ENCODE data around the gene ZNF554.

Gene ZNF554

GRCh38 chr19:2798158-2798685, 21.4 kb upstream of the ZNF554 start:
- H3K9ac ChIP-seq (ENCODE audit: insufficient read length, low read depth) = no peak overlapping the region
- peaks cover 14% of the 10 kb centered on the region for H3K4me1 ChIP-seq (ENCODE audit: insufficient read depth, insufficient read length)
- no peaks in the 10 kb centered on the region for H3K27me3 ChIP-seq (ENCODE audit: insufficient read depth, insufficient read length)
- H3K9me3 ChIP-seq (ENCODE audit: insufficient read depth, low read length) = no peaks in the 10 kb centered on the region
- DNase-seq (ENCODE audit: low read depth, low spot score) = no peak
- peaks cover 96% of the 10 kb centered on the region for H3K36me3 ChIP-seq (ENCODE audit: insufficient read depth, insufficient read length, low read length)
- no peak for TF ChIP-seq SUZ12 (IDR thresholded peaks at IDR 0.05; ENCODE audit: extremely low read depth, insufficient read depth, insufficient read length)
- TF ChIP-seq YY1 (IDR thresholded peaks at IDR 0.05; ENCODE audit: insufficient read depth, insufficient read length) = no peak
- TF ChIP-seq ZNF274 (IDR thresholded peaks at IDR 0.05; ENCODE audit: low read depth, low read length) = no peak
- no peak overlapping the region for H3K4me3 ChIP-seq (ENCODE audit: insufficient read length, low read depth)

- H3K4me3 ChIP-seq (ENCODE audit: insufficient read length, low read depth) = no peak overlapping the region
- peaks cover 96% of the 10 kb centered on the region for H3K36me3 ChIP-seq (ENCODE audit: insufficient read depth, insufficient read length, low read length)
- no peak for DNase-seq (ENCODE audit: low read depth, low spot score)
Measured at GRCh38 chr19:2798733-2799132, 20.9 kb upstream of the ZNF554 start.

DNA sequence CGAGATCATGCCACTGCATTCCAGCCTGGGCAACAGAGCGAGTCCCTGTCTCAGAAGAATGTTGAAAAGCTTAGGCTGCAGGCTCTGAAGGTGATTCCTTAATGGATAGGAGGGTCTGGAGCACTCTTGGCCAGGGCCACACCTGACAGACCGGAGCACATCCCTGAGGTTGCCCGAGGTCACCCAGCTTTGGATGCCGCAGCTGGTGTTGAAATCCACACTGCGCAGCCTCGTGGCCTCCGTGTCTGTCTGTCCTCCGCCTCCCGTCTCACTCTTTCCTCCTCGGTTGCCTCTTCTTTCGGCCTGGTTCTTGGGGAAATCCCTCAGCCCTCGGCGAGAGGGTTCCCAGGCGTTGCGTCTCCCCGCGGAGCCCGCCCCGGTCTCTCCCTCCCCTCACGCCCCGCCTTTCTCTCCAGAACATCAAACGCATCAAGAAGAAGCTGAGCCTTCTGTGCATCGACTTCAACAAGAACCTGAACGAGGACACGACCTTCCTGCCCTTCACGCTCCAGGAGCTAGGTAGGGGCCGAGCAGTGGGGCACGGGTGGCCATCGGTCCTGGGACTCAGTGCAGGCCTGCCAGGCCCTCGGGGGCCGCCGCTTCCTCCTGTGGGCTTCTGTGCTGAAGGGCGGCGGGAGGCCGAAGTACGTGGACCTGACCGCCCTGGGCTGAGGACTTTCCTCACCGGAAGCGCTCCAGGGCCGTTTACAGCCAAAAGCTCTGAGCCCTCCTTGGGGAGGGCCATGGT, 20.2 kb upstream of the ZNF554 start:
- Histone ChIP-seq H3K9me3 (ENCODE audit: insufficient read depth, low read length) (no peaks in the 10 kb centered on the region), H3K9ac (ENCODE audit: insufficient read length, low read depth) (no peak overlapping the region), H3K4me3 (ENCODE audit: insufficient read length, low read depth) (no peak overlapping the region), H3K27me3 (ENCODE audit: insufficient read depth, insufficient read length) (no peaks in the 10 kb centered on the region), H3K36me3 (ENCODE audit: insufficient read depth, insufficient read length, low read length) (peaks cover 96% of the 10 kb centered on the region), H3K4me1 (ENCODE audit: insufficient read depth, insufficient read length) (peaks cover 17% of the 10 kb centered on the region)
- TF ChIP-seq SUZ12 (IDR thresholded peaks at IDR 0.05; ENCODE audit: extremely low read depth, insufficient read depth, insufficient read length) (no peak), ZNF274 (IDR thresholded peaks at IDR 0.05; ENCODE audit: low read depth, low read length) (no peak), YY1 (IDR thresholded peaks at IDR 0.05; ENCODE audit: insufficient read depth, insufficient read length) (no peak)
- no peak for DNase-seq (ENCODE audit: low read depth, low spot score)

More at GRCh38 chr19:2798733-2799132, 20.9 kb upstream of the ZNF554 start:
- H3K4me1 ChIP-seq (ENCODE audit: insufficient read depth, insufficient read length) = peaks cover 14% of the 10 kb centered on the region
- TF ChIP-seq SUZ12 (IDR thresholded peaks at IDR 0.05; ENCODE audit: extremely low read depth, insufficient read depth, insufficient read length) (no peak), YY1 (IDR thresholded peaks at IDR 0.05; ENCODE audit: insufficient read depth, insufficient read length) (no peak), ZNF274 (IDR thresholded peaks at IDR 0.05; ENCODE audit: low read depth, low read length) (no peak)
- no peaks in the 10 kb centered on the region for H3K9me3 ChIP-seq (ENCODE audit: insufficient read depth, low read length)
- H3K9ac ChIP-seq (ENCODE audit: insufficient read length, low read depth) = no peak overlapping the region
- no peaks in the 10 kb centered on the region for H3K27me3 ChIP-seq (ENCODE audit: insufficient read depth, insufficient read length)

- TF ChIP-seq ZNF274 (IDR thresholded peaks at IDR 0.05; ENCODE audit: low read depth, low read length) (no peak), YY1 (IDR thresholded peaks at IDR 0.05; ENCODE audit: insufficient read depth, insufficient read length) (no peak), SUZ12 (IDR thresholded peaks at IDR 0.05; ENCODE audit: extremely low read depth, insufficient read depth, insufficient read length) (no peak)
- Histone ChIP-seq H3K27me3 (ENCODE audit: insufficient read depth, insufficient read length) (no peaks in the 10 kb centered on the region), H3K4me3 (ENCODE audit: insufficient read length, low read depth) (no peak overlapping the region), H3K4me1 (ENCODE audit: insufficient read depth, insufficient read length) (peaks cover 17% of the 10 kb centered on the region), H3K36me3 (ENCODE audit: insufficient read depth, insufficient read length, low read length) (peaks cover 96% of the 10 kb centered on the region), H3K9ac (ENCODE audit: insufficient read length, low read depth) (no peak overlapping the region), H3K9me3 (ENCODE audit: insufficient read depth, low read length) (no peaks in the 10 kb centered on the region)
- no peak for DNase-seq (ENCODE audit: low read depth, low spot score)
Measured at GRCh38 chr19:2800506-2800905, 19.2 kb upstream of the ZNF554 start.

GRCh38 chr19:2802826-2803225, 16.8 kb upstream of the ZNF554 start:
- Histone ChIP-seq H3K36me3 (ENCODE audit: insufficient read depth, insufficient read length, low read length) (peaks cover 95% of the 10 kb centered on the region), H3K4me1 (ENCODE audit: insufficient read depth, insufficient read length) (peaks cover 2% of the 10 kb centered on the region)

DNA sequence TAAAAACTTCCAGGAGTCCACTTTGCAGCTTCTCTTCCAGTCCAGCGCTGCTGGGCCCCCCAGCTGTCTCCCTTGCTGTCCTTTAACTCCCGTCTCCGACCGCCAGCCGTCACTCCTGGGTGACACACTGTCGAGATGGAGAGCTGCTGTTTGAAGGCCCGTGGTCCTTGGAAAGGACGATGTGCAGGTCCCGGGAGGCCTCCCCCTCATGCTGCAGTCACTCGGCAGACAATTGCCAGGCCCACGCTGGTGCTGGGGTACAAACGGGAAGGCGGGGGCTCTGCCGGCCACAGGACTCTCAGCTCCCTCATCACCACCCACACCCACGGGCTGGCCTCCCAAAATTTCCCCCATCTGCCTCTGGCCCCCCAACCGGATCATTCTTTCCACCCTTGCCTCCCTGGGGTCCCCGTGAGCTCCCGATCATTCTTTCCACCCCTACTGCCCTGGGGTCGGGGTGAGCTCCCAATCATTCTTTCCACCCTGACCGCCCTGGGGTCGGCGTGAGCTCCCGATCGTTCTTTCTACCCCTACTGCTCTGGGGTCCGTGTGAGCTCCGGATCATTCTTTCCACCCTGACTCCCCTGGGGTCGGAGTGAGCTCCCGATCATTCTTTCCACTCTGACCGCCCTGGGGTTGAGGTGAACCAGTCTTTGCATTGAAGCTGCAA, 16.0 kb upstream of the ZNF554 start:
- Histone ChIP-seq H3K9ac (ENCODE audit: insufficient read length, low read depth) (no peak overlapping the region), H3K27me3 (ENCODE audit: insufficient read depth, insufficient read length) (no peaks in the 10 kb centered on the region), H3K4me3 (ENCODE audit: insufficient read length, low read depth) (no peak overlapping the region), H3K36me3 (ENCODE audit: insufficient read depth, insufficient read length, low read length) (peaks cover 95% of the 10 kb centered on the region), H3K9me3 (ENCODE audit: insufficient read depth, low read length) (no peaks in the 10 kb centered on the region), H3K4me1 (ENCODE audit: insufficient read depth, insufficient read length) (peaks cover 2% of the 10 kb centered on the region)
- no peak for TF ChIP-seq YY1 (IDR thresholded peaks at IDR 0.05; ENCODE audit: insufficient read depth, insufficient read length)
- no peak for TF ChIP-seq SUZ12 (IDR thresholded peaks at IDR 0.05; ENCODE audit: extremely low read depth, insufficient read depth, insufficient read length)
- no peak for TF ChIP-seq ZNF274 (IDR thresholded peaks at IDR 0.05; ENCODE audit: low read depth, low read length)
- DNase-seq (ENCODE audit: low read depth, low spot score) = no peak

More at GRCh38 chr19:2802826-2803225, 16.8 kb upstream of the ZNF554 start:
- H3K27me3 ChIP-seq (ENCODE audit: insufficient read depth, insufficient read length) = no peaks in the 10 kb centered on the region
- H3K9ac ChIP-seq (ENCODE audit: insufficient read length, low read depth) = no peak overlapping the region
- TF ChIP-seq SUZ12 (IDR thresholded peaks at IDR 0.05; ENCODE audit: extremely low read depth, insufficient read depth, insufficient read length) (no peak), ZNF274 (IDR thresholded peaks at IDR 0.05; ENCODE audit: low read depth, low read length) (no peak), YY1 (IDR thresholded peaks at IDR 0.05; ENCODE audit: insufficient read depth, insufficient read length) (no peak)
- no peak overlapping the region for H3K4me3 ChIP-seq (ENCODE audit: insufficient read length, low read depth)
- no peak for DNase-seq (ENCODE audit: low read depth, low spot score)
- H3K9me3 ChIP-seq (ENCODE audit: insufficient read depth, low read length) = no peaks in the 10 kb centered on the region

All from NT2/D1 (cell line).